ENCODE measurements around the gene EXOC3L2.

EXOC3L2 gene

GRCh38 chr19:45164577-45165335 is 80.5 kb downstream of the EXOC3L2 start:
- Histone ChIP-seq H3K79me2 (ENCODE audit: insufficient read depth, low read length) (no peaks in the 10 kb centered on the region), H3K4me3 (ENCODE audit: low read depth, low read length, poor library complexity, severe bottlenecking) (no peak overlapping the region), H4K20me1 (ENCODE audit: insufficient read depth, low read length) (no peaks in the 10 kb centered on the region), H3K27ac (ENCODE audit: low read depth, low read length, poor library complexity, severe bottlenecking) (no peak overlapping the region), H3K36me3 (ENCODE audit: insufficient read depth, low read length) (no peaks in the 10 kb centered on the region), H3K4me2 (ENCODE audit: low read length) (no peak overlapping the region), H3K27me3 (ENCODE audit: insufficient read depth, low read length) (peaks cover 18% of the 10 kb centered on the region), H3K4me1 (ENCODE audit: insufficient read depth, low read length, severe bottlenecking) (no peaks in the 10 kb centered on the region), H3K9me2 (ENCODE audit: low read depth, low read length) (no peaks in the 10 kb centered on the region), H3K9me3 (ENCODE audit: low read length) (no peaks in the 10 kb centered on the region), H2AFZ (ENCODE audit: low read length) (no peak overlapping the region), H3K9ac (ENCODE audit: low read length) (no peak overlapping the region), H3F3A (ENCODE audit: insufficient read depth, low read length) (no peaks in the 10 kb centered on the region)
- TF ChIP-seq, protein P1, sequence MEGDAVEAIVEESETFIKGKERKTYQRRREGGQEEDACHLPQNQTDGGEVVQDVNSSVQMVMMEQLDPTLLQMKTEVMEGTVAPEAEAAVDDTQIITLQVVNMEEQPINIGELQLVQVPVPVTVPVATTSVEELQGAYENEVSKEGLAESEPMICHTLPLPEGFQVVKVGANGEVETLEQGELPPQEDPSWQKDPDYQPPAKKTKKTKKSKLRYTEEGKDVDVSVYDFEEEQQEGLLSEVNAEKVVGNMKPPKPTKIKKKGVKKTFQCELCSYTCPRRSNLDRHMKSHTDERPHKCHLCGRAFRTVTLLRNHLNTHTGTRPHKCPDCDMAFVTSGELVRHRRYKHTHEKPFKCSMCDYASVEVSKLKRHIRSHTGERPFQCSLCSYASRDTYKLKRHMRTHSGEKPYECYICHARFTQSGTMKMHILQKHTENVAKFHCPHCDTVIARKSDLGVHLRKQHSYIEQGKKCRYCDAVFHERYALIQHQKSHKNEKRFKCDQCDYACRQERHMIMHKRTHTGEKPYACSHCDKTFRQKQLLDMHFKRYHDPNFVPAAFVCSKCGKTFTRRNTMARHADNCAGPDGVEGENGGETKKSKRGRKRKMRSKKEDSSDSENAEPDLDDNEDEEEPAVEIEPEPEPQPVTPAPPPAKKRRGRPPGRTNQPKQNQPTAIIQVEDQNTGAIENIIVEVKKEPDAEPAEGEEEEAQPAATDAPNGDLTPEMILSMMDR (IDR thresholded peaks at IDR 0.05; ENCODE audit: low read length): peak; percentile 7; the same call in 1 of the 2 replicates
- no peak for TF ChIP-seq EZH2 (IDR thresholded peaks at IDR 0.05; ENCODE audit: borderline replicate concordance, low read length)

- Histone ChIP-seq H3F3A (ENCODE audit: insufficient read depth, low read length) (no peaks in the 10 kb centered on the region), H4K20me1 (ENCODE audit: insufficient read depth, low read length) (no peaks in the 10 kb centered on the region), H3K79me2 (ENCODE audit: insufficient read depth, low read length) (no peaks in the 10 kb centered on the region), H3K4me1 (ENCODE audit: insufficient read depth, low read length, severe bottlenecking) (no peaks in the 10 kb centered on the region), H3K36me3 (ENCODE audit: insufficient read depth, low read length) (no peaks in the 10 kb centered on the region), H3K27me3 (ENCODE audit: insufficient read depth, low read length) (peaks cover 27% of the 10 kb centered on the region), H3K4me2 (ENCODE audit: low read length) (no peak overlapping the region), H3K27ac (ENCODE audit: low read depth, low read length, poor library complexity, severe bottlenecking) (no peak overlapping the region), H2AFZ (ENCODE audit: low read length) (no peak overlapping the region), H3K9me2 (ENCODE audit: low read depth, low read length) (no peaks in the 10 kb centered on the region), H3K9ac (ENCODE audit: low read length) (no peak overlapping the region), H3K9me3 (ENCODE audit: low read length) (no peaks in the 10 kb centered on the region), H3K4me3 (ENCODE audit: low read depth, low read length, poor library complexity, severe bottlenecking) (no peak overlapping the region)
- TF ChIP-seq, protein P1 (IDR thresholded peaks at IDR 0.05; ENCODE audit: low read length): no peak
- TF ChIP-seq EZH2 (IDR thresholded peaks at IDR 0.05; ENCODE audit: borderline replicate concordance, low read length): no peak
Measured at GRCh38 chr19:45163751-45164460, 81.3 kb downstream of the EXOC3L2 start.

- H3K27ac ChIP-seq (ENCODE audit: low read depth, low read length, poor library complexity, severe bottlenecking): no peak overlapping the region
- no peak for TF ChIP-seq EZH2 (IDR thresholded peaks at IDR 0.05; ENCODE audit: borderline replicate concordance, low read length)
- TF ChIP-seq, protein P1 (IDR thresholded peaks at IDR 0.05; ENCODE audit: low read length): no peak
- H4K20me1 ChIP-seq (ENCODE audit: insufficient read depth, low read length): no peaks in the 10 kb centered on the region
- no peak overlapping the region for H2AFZ ChIP-seq (ENCODE audit: low read length)
- no peaks in the 10 kb centered on the region for H3F3A ChIP-seq (ENCODE audit: insufficient read depth, low read length)
- H3K4me1 ChIP-seq (ENCODE audit: insufficient read depth, low read length, severe bottlenecking): no peaks in the 10 kb centered on the region
- H3K4me3 ChIP-seq (ENCODE audit: low read depth, low read length, poor library complexity, severe bottlenecking): no peak overlapping the region
- H3K79me2 ChIP-seq (ENCODE audit: insufficient read depth, low read length): no peaks in the 10 kb centered on the region
- H3K27me3 ChIP-seq (ENCODE audit: insufficient read depth, low read length): peaks cover 27% of the 10 kb centered on the region
- H3K9me2 ChIP-seq (ENCODE audit: low read depth, low read length): no peaks in the 10 kb centered on the region
- no peak overlapping the region for H3K9ac ChIP-seq (ENCODE audit: low read length)
- H3K9me3 ChIP-seq (ENCODE audit: low read length): no peaks in the 10 kb centered on the region
- no peaks in the 10 kb centered on the region for H3K36me3 ChIP-seq (ENCODE audit: insufficient read depth, low read length)
- no peak overlapping the region for H3K4me2 ChIP-seq (ENCODE audit: low read length)
Measured at GRCh38 chr19:45163156-45163555, 82.1 kb downstream of the EXOC3L2 start.

Data from OCI-LY1 (cell line).